Urothelium cell line (cell line): ENCODE results near the gene PPP1R3G.

Experiments
- DNase-seq: peaks from one replicate; pipeline ENCODE4 v3.0.0; 2011; ENCODE audit warnings: low spot score, mixed read lengths
- FAIRE-seq: peaks from 2 replicates; lab custom pipeline; 2011; peaks lifted over from hg19 to GRCh38; lab: Jason Lieb, UNC

The PPP1R3G gene

DNA sequence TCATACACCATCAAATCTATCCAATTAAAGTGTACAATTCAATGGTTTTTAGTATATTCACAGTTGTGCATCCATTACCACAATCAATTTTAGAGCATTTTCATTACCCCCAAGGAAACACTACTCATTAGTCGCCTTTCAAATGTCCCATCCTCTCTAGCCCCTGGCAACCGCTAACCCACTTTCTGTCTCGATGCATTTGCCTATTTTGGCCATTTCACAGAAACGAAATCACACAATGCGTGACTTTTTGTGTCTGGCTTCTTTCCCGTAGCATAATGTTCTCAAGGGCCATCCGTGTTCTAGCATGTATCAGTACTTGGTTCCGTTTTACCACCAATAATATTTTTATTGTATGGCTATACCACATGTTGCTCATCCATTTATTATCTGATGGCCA, 51.7 kb downstream of the PPP1R3G start:
- FAIRE-seq = no peak
- no peak for DNase-seq
